Endodermal cell (in vitro differentiated cells): ENCODE measurements around the gene DHRS7B. TPM values are rescaled to one million over a fixed set of nuclear protein-coding genes. Genes with fewer than 3 reads are reported as not detected.
"Not testable (repeated sequence)": the region's sequence is repeated elsewhere in the genome, so short reads cannot be mapped to it uniquely, and the experiment has no call there.

ENCODE experiments used
- DNase-seq: peaks from one replicate; pipeline ENCODE4 v3.0.0-alpha.2; 2017
- H3K27ac ChIP-seq: 2 replicates; pipeline ENCODE4 v1.5.1; 2013; ENCODE audit warnings: mild to moderate bottlenecking, low read depth, low read length, moderate library complexity
- H3K27me3 ChIP-seq: 2 replicates; pipeline ENCODE4 v1.6.1; 2013; ENCODE audit warnings: mild to moderate bottlenecking, low read length, moderate library complexity; ENCODE audit not compliant: insufficient read depth, control insufficient read depth, poor library complexity, severe bottlenecking
- H3K36me3 ChIP-seq: 2 replicates; pipeline ENCODE4 v1.7.0; 2013; ENCODE audit warnings: mild to moderate bottlenecking, low read length, moderate library complexity; ENCODE audit not compliant: control insufficient read depth, insufficient read depth
- H3K4me1 ChIP-seq: one replicate; pipeline ENCODE4 v1.7.0; 2013; ENCODE audit warnings: low read length; ENCODE audit not compliant: control insufficient read depth, insufficient read depth
- H3K4me3 ChIP-seq: 2 replicates; pipeline ENCODE4 v1.5.1; 2013; ENCODE audit warnings: mild to moderate bottlenecking, low read length, moderate library complexity
- H3K9ac ChIP-seq: 2 replicates; pipeline ENCODE4 v1.6.1; 2013; ENCODE audit warnings: mild to moderate bottlenecking, low read length, moderate library complexity; ENCODE audit not compliant: poor library complexity, severe bottlenecking; ENCODE audit errors: extremely low read depth
- H3K9me3 ChIP-seq: 2 replicates; pipeline ENCODE4 v1.6.1; 2013; ENCODE audit warnings: mild to moderate bottlenecking, low read length, moderate library complexity; ENCODE audit not compliant: control insufficient read depth
- H3K27ac Mint-ChIP-seq: 2 replicates; pipeline ENCODE4 v1.8.0; 2020; ENCODE audit warnings: mixed read lengths
- H3K27me3 Mint-ChIP-seq: 2 replicates; pipeline ENCODE4 v1.8.0; 2021; ENCODE audit warnings: mild to moderate bottlenecking, mixed read lengths; ENCODE audit not compliant: insufficient read depth
- H3K36me3 Mint-ChIP-seq: 2 replicates; pipeline ENCODE4 v1.8.0; 2020; ENCODE audit warnings: low read depth, mixed read lengths
- H3K4me1 Mint-ChIP-seq: 2 replicates; pipeline ENCODE4 v1.8.0; 2020; ENCODE audit warnings: mixed read lengths
- H3K4me3 Mint-ChIP-seq: 2 replicates; pipeline ENCODE4 v1.8.0; 2020; ENCODE audit warnings: mild to moderate bottlenecking, moderate library complexity, mixed read lengths
- H3K9me3 Mint-ChIP-seq: 2 replicates; pipeline ENCODE4 v1.8.0; 2020; ENCODE audit warnings: mild to moderate bottlenecking, mixed read lengths
- WGBS, 2 experiments: methylation state at CpG; one replicate each; pipeline versions ENCODE4 v1.1.5 to v1.1.7; 2013; ENCODE audit warnings: missing lambda C conversion rate in 2 of 2, mixed read lengths in 1 of 2; ENCODE audit not compliant: insufficient coverage in 1 of 2, insufficient read length in 1 of 2; 5-methylcytosine and 5-hydroxymethylcytosine counted together
- total RNA-seq, 2 donors: library from RNA; stranded (reverse); fragmentation: NEBNext Ultra II Directional in 1 of 2; extraction: Animal tissue kit (Norgen Biotek cat#: 25700) in 1 of 2; gene quantifications; 2 replicates in 1 of 2; 3 replicates in 1 of 2; pipeline ENCODE4 v1.2.1, GENCODE V29; 2021
- TF ChIP-seq, protein P1 (sequence below): fragments of 200-600 bp; sonication (generic); conservative IDR thresholded peaks from 2 replicates; pipeline ENCODE4 v1.5.0; 2021; ENCODE audit warnings: antibody characterized with exemption, mild to moderate bottlenecking

The DHRS7B gene
- total RNA-seq, 2 donors from 2014 or later = 20.8 to 24.2 TPM

DNA sequence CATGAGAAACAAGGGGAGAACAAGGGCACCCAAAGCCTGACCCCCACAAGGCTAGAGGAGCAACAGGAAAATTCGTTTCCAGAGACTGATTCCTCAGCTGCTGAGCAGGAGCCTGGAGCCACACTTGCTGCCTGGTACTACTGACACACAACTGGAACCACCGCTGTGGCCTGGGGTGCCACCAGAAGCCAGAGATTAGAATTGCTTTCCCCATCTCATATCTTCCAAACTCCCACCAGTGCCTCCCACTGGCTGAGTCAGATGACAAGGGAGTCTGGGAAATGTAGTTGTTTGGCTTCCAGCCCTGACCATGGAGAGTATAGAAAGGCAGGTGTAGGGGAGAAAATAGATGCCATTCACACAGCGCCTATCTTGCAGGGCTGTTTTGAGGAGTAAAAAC is 91.3 kb downstream of the DHRS7B start:
- Mint-ChIP-seq H3K4me3 (no peak overlapping the region), H3K36me3 (peaks cover 19% of the 10 kb centered on the region), H3K4me1 (peaks cover 35% of the 10 kb centered on the region), H3K9me3 (peaks cover 8% of the 10 kb centered on the region), H3K27me3 (no peaks in the 10 kb centered on the region), H3K27ac (peak overlapping the region; percentile 90)
- H3K27ac ChIP-seq = no peak overlapping the region
- H3K27me3 ChIP-seq = no peaks in the 10 kb centered on the region
- peaks cover 8% of the 10 kb centered on the region for H3K9me3 ChIP-seq
- peaks cover 7% of the 10 kb centered on the region for H3K36me3 ChIP-seq
- 62 to 71% methylated on average over 2 of the region's 3 CpGs for WGBS, 2 experiments
- no peak overlapping the region for H3K4me3 ChIP-seq
- no peak overlapping the region for H3K9ac ChIP-seq
- TF ChIP-seq, protein P1, sequence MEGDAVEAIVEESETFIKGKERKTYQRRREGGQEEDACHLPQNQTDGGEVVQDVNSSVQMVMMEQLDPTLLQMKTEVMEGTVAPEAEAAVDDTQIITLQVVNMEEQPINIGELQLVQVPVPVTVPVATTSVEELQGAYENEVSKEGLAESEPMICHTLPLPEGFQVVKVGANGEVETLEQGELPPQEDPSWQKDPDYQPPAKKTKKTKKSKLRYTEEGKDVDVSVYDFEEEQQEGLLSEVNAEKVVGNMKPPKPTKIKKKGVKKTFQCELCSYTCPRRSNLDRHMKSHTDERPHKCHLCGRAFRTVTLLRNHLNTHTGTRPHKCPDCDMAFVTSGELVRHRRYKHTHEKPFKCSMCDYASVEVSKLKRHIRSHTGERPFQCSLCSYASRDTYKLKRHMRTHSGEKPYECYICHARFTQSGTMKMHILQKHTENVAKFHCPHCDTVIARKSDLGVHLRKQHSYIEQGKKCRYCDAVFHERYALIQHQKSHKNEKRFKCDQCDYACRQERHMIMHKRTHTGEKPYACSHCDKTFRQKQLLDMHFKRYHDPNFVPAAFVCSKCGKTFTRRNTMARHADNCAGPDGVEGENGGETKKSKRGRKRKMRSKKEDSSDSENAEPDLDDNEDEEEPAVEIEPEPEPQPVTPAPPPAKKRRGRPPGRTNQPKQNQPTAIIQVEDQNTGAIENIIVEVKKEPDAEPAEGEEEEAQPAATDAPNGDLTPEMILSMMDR = no peak
- peaks cover 9% of the 10 kb centered on the region for H3K4me1 ChIP-seq
- peak; percentile 87 for DNase-seq

DNA sequence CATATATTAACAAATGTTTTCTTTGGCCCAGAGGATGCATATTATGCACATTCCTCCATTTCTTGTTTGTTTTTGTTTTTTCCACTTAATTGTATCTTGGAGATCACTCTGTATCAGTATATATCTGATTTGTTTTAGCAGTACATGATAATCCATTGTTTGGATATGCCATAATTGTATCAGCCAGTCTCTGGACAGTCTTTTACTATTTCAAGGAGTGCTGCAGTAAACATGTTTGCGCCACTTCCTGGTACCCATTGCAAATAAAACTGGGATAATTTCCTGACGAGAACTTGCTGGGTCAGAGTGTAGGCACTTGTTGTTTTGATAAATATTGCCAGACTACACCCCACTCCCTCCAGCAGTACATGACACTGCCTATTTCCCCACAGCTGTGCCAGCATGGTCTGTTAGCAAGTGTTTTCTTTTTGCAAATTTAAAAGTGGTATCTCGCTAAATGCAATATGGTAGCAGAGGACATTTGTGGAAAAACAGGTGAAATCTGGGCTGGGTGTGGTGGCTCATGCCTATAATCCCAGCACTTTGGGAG is 92.1 kb downstream of the DHRS7B start:
- no peak overlapping the region for H3K27ac Mint-ChIP-seq

DNA sequence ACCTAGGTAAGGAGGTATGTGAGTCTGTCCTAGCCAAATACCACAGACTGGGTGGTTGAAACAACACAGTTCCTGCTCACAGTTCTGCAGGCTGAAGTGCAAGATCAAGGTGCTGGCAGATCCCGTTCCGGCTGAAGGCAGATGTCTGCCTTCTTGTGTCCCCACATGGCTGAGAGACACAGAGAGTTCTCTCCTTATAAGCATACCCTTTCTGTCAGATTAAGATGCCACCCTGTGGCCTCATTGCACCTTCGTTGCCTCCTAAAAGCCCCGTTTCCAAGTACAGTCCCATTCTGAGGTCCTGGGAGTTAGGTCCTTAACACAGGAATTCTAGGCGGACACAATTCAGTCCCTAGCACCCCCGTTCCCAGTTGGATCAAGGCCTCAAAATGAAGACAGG is 96.3 kb downstream of the DHRS7B start:
- DNase-seq = no peak
- Mint-ChIP-seq H3K4me3 (no peak overlapping the region), H3K4me1 (peaks cover 2% of the 10 kb centered on the region), H3K9me3 (peaks cover 8% of the 10 kb centered on the region), H3K27ac (no peak overlapping the region), H3K36me3 (peaks cover 19% of the 10 kb centered on the region), H3K27me3 (no peaks in the 10 kb centered on the region)
- Histone ChIP-seq H3K27me3 (no peaks in the 10 kb centered on the region), H3K27ac (no peak overlapping the region), H3K4me3 (no peak overlapping the region), H3K36me3 (peaks cover 7% of the 10 kb centered on the region), H3K9ac (no peak overlapping the region), H3K9me3 (peaks cover 8% of the 10 kb centered on the region), H3K4me1 (peaks cover under 1% of the 10 kb centered on the region)
- TF ChIP-seq, protein P1 = no peak
- 93 to 97% methylated on average over 5 to 6 of the region's 6 CpGs for WGBS, 2 experiments

More for the DNA sequence above, 92.1 kb downstream of the DHRS7B start:
- H3K36me3 Mint-ChIP-seq = peaks cover 19% of the 10 kb centered on the region
- no peak for DNase-seq
- no peak overlapping the region for H3K27ac ChIP-seq
- peaks cover 7% of the 10 kb centered on the region for H3K36me3 ChIP-seq
- no peak overlapping the region for H3K4me3 Mint-ChIP-seq
- peaks cover 8% of the 10 kb centered on the region for H3K9me3 Mint-ChIP-seq
- TF ChIP-seq, protein P1 = no peak
- peaks cover 35% of the 10 kb centered on the region for H3K4me1 Mint-ChIP-seq
- no peaks in the 10 kb centered on the region for H3K27me3 Mint-ChIP-seq
- H3K9ac ChIP-seq = no peak overlapping the region
- H3K27me3 ChIP-seq = no peaks in the 10 kb centered on the region
- 91 to 98% methylated on average over 3 of the region's 3 CpGs for WGBS, 2 experiments
- H3K4me1 ChIP-seq = peaks cover 9% of the 10 kb centered on the region
- H3K4me3 ChIP-seq = no peak overlapping the region
- H3K9me3 ChIP-seq = peaks cover 8% of the 10 kb centered on the region

DNA sequence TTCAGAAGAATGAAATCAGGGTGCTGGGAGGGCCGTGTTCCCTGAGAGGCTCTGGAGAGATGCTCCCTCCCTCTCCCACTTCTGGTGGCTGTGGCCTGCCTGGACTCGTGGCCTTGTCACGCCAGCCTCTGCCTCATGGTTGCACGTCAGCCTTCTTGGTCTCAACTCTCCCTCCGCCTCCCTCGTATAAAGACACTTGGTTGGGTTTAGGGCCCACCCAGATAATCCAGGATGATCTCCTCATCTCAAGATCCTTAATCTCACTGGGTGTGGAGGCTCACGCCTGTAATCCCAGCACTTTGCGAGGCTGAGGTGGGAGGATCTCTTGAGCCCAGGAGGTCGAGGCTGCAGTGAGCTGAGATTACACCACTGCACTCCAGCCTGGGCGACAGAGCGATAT is 100.5 kb downstream of the DHRS7B start:
- not testable (repeated sequence) for H3K27ac ChIP-seq, H3K27me3 ChIP-seq, H3K4me1 Mint-ChIP-seq, DNase-seq, H3K4me3 Mint-ChIP-seq, H3K36me3 Mint-ChIP-seq, H3K36me3 ChIP-seq, H3K9ac ChIP-seq, H3K9me3 ChIP-seq, H3K27me3 Mint-ChIP-seq, H3K4me1 ChIP-seq, H3K4me3 ChIP-seq, H3K27ac Mint-ChIP-seq
- WGBS, 2 experiments = 91 to 94% methylated on average over 9 to 11 of the region's 11 CpGs
- H3K9me3 Mint-ChIP-seq = peaks cover 10% of the 10 kb centered on the region
